HepG2 (cell line): ENCODE measurements around the gene ABO. TPM values are rescaled to one million over a fixed set of nuclear protein-coding genes. Genes with fewer than 3 reads are reported as not detected.

ENCODE experiments used
- ATAC-seq: fragments of 200-7000 bp; cut with Tn5 transposase; 3 replicates; pipeline ENCODE4 v1.9.1; 2020; ENCODE audit warnings: mild to moderate bottlenecking, moderate library complexity
- Bru-seq: library from RNA; stranded (reverse); fragments of 400-500 nt; gene quantifications from one replicate; lab custom pipeline; 2021; lab: Mats Ljungman, UMichigan
- BruChase-seq, 2 experiments: library from RNA; stranded (reverse); fragments of 400-500 nt; gene quantifications; one replicate each; lab custom pipeline; 2021; lab: Mats Ljungman, UMichigan
- BruUV-seq: library from RNA; stranded (reverse); fragments of 400-500 nt; replicated peaks from 2 replicates; lab custom pipeline; 2021; lab: Mats Ljungman, UMichigan
- CTCF ChIA-PET: fragments of 300-600 bp; formaldehyde crosslinking; extraction: SDS; loops from one replicate; lab custom pipeline; 2021; ENCODE audit warnings: low total read pairs, inconsistent platforms, low intra/inter-chr PET ratio; lab: Yijun Ruan, JAX
- POLR2A ChIA-PET: fragments of 350-600 bp; sonication (Branson Sonifier 250); formaldehyde crosslinking; loops from one replicate; lab custom pipeline; 2020; ENCODE audit warnings: antibody characterized with exemption, inconsistent platforms; lab: Yijun Ruan, JAX
- DNase-seq: peaks from one replicate; pipeline ENCODE4 v3.0.0-alpha.2; 2015; ENCODE audit warnings: low spot score
- FAIRE-seq: peaks from 3 replicates; lab custom pipeline; 2011; peaks lifted over from hg19 to GRCh38; lab: Jason Lieb, UNC
- H2AFZ ChIP-seq: one replicate; pipeline ENCODE4 v1.6.1; 2011; ENCODE audit warnings: low read length, inconsistent platforms
- H3K27ac ChIP-seq: fragments of 300-600 bp; 3 replicates; pipeline ENCODE4 v1.8.0; 2011; ENCODE audit warnings: mixed run types, mild to moderate bottlenecking, mixed read lengths, low read length, inconsistent platforms; ENCODE audit not compliant: insufficient read depth; ENCODE audit errors: extremely low read length
- H3K27me3 ChIP-seq, 2 experiments: fragments of 200-600 bp in 1 of 2; 2 replicates in 1 of 2; 3 replicates in 1 of 2; pipeline versions ENCODE4 v1.6.0 to v1.8.0; 2011; ENCODE audit warnings: low read length in 2 of 2, mild to moderate bottlenecking in 2 of 2, moderate library complexity in 2 of 2, inconsistent platforms in 1 of 2; ENCODE audit not compliant: insufficient read depth in 2 of 2, control insufficient read depth in 1 of 2
- H3K36me3 ChIP-seq, 2 experiments: fragments of 200-600 bp in 1 of 2; replicated peaks in 1 of 2; 2 replicates in 1 of 2; 3 replicates in 1 of 2; pipeline versions ENCODE4 v1.5.1 to v1.8.0; 2011; ENCODE audit warnings: low read length in 2 of 2, inconsistent platforms in 1 of 2; ENCODE audit not compliant: insufficient read depth in 2 of 2, control insufficient read depth in 1 of 2
- H3K4me1 ChIP-seq: 2 replicates; pipeline ENCODE4 v1.5.1; 2012; ENCODE audit warnings: low read length, inconsistent platforms; ENCODE audit not compliant: insufficient read depth
- H3K4me2 ChIP-seq: 2 replicates; pipeline ENCODE4 v1.6.0; 2011; ENCODE audit warnings: low read depth, low read length, inconsistent platforms
- H3K4me3 ChIP-seq, 3 experiments: fragments of 200-600 bp in 1 of 3; sonication (generic), shearing (Covaris generic) in 1 of 3; replicated peaks in 1 of 3; 2 replicates each; pipeline ENCODE4 v1.5.1; 2011 to 2016; ENCODE audit warnings: low read length in 3 of 3, inconsistent platforms in 2 of 3, low read depth in 2 of 3, mild to moderate bottlenecking in 2 of 3, control low read depth in 1 of 3, mixed read lengths in 1 of 3; ENCODE audit not compliant: insufficient read depth in 1 of 3
- H3K79me2 ChIP-seq: one replicate; pipeline ENCODE4 v1.6.1; 2011; ENCODE audit warnings: low read length, inconsistent platforms; ENCODE audit not compliant: insufficient read depth
- H3K9ac ChIP-seq: 2 replicates; pipeline ENCODE4 v1.6.0; 2011; ENCODE audit warnings: mild to moderate bottlenecking, low read depth, low read length, inconsistent platforms; ENCODE audit not compliant: insufficient read depth
- H3K9me3 ChIP-seq: 2 replicates; pipeline ENCODE4 v1.5.1; 2012; ENCODE audit warnings: mild to moderate bottlenecking, low read length
- H4K20me1 ChIP-seq: 2 replicates; pipeline ENCODE4 v1.6.0; 2011; ENCODE audit warnings: inconsistent platforms, mild to moderate bottlenecking, low read length, moderate library complexity; ENCODE audit not compliant: insufficient read depth
- MTF2 ChIP-seq: sonication (generic); formaldehyde crosslinking; IDR thresholded peaks from 2 replicates; pipeline ENCODE4 v1.5.0; 2020; ENCODE audit warnings: missing genetic modification reagents, borderline replicate concordance
- ZNF230 ChIP-seq: sonication (generic); formaldehyde crosslinking; IDR thresholded peaks from 2 replicates; pipeline ENCODE4 v1.4.0; 2020; ENCODE audit warnings: mild to moderate bottlenecking, missing genetic modification reagents
- WGBS: methylation state at CpG from one replicate; pipeline ENCODE4 v1.1.6; 2017; ENCODE audit warnings: low lambda C conversion rate; 5-methylcytosine and 5-hydroxymethylcytosine counted together
- in situ Hi-C: cut with HindIII; loops from 2 replicates; pipeline ENCODE4 v1.10.0; 2017; ENCODE audit warnings: low pct_unique_long_range_greater_than_20kb; ENCODE audit not compliant: extremely low pct_ligation_motif_present
- intact Hi-C: fragments of 100-400 bp; cut with micrococcal nuclease; formaldehyde crosslinking; loops from one replicate; pipeline ENCODE4 v1.10.0; 2022; ENCODE audit not compliant: unreplicated experiment
- long read RNA-seq, 2 experiments: library from RNA in 1 of 2; library from polyadenylated mRNA in 1 of 2; stranded (forward) in 1 of 2; unstranded in 1 of 2; transcript quantifications; one replicate each; pipeline ENCODE4 v2.0.0, GENCODE V29; 2019 to 2022
- polyA minus RNA-seq, 3 experiments: library from RNA; depleted of rRNA, polyadenylated mRNA; stranded (reverse); fragments of >200 nt; gene quantifications; 2 replicates each; pipeline ENCODE4 v1.2.3, GENCODE V29; 2011; ENCODE audit warnings: low replicate concordance in 1 of 3
- polyA plus RNA-seq, 8 experiments: library from polyadenylated mRNA; depleted of rRNA in 3 of 8; stranded (reverse) in 7 of 8; unstranded in 1 of 8; fragments of >200 nt; fragmentation: Illumina TruSeq in 4 of 8; extraction: Trizol in 4 of 8; gene quantifications; 2 replicates each; pipeline versions ENCODE4 v1.2.1 to v1.2.3, GENCODE V29; 2011 to 2016; ENCODE audit warnings: low read depth in 4 of 8, missing spikeins in 1 of 8, mixed read lengths in 1 of 8; ENCODE audit not compliant: insufficient read depth in 1 of 8
- total RNA-seq, 5 experiments: library from RNA; depleted of rRNA; stranded (reverse); fragments of >200 nt; fragmentation: Illumina TruSeq; extraction: Trizol; gene quantifications; 2 replicates each; pipeline ENCODE4 v1.2.3, GENCODE V29; 2016; ENCODE audit warnings: low read depth in 1 of 5

Gene ABO
- total RNA-seq (2016; rRNA removed; fragmentation: Illumina TruSeq; extraction: Trizol) (not detected in 2 replicates), polyA plus RNA-seq (2011; rRNA removed) (not detected in 2 replicates), polyA minus RNA-seq (2011; rRNA and poly(A)+ RNA removed; ENCODE audit: low replicate concordance) (0.26 and 1.7 TPM in 2 replicates), Bru-seq, nascent RNA (not detected), BruChase-seq, experiment 1, labeled RNA remaining after a 6-hour chase (percentile 9 among the genes with signal in this experiment), BruChase-seq, experiment 2, labeled RNA remaining after a 2-hour chase (not detected)
- not detected in 2 replicates for total RNA-seq (2016; cell fraction: cytosol; rRNA removed; fragmentation: Illumina TruSeq; extraction: Trizol; ENCODE audit: low read depth)
- 0.11 TPM in 1 of 2 replicates, not detected in the other for total RNA-seq (2016; cell fraction: insoluble cytoplasmic fraction; rRNA removed; fragmentation: Illumina TruSeq; extraction: Trizol)
- total RNA-seq (2016; cell fraction: membrane; rRNA removed; fragmentation: Illumina TruSeq; extraction: Trizol): not detected in 2 replicates
- total RNA-seq (2016; cell fraction: nucleus; rRNA removed; fragmentation: Illumina TruSeq; extraction: Trizol): not detected in 2 replicates
- not detected in 2 replicates for polyA plus RNA-seq (2011; cell fraction: cytosol; rRNA removed)
- polyA plus RNA-seq (2011; cell fraction: nucleus; rRNA removed): not detected in 2 replicates
- not detected in 2 replicates for polyA plus RNA-seq (2012)
- polyA plus RNA-seq (2016; cell fraction: cytosol; fragmentation: Illumina TruSeq; extraction: Trizol; ENCODE audit: low read depth): not detected in 2 replicates
- 0.10 TPM in 2 replicates for polyA plus RNA-seq (2016; cell fraction: insoluble cytoplasmic fraction; fragmentation: Illumina TruSeq; extraction: Trizol; ENCODE audit: low read depth)
- polyA plus RNA-seq (2016; cell fraction: membrane; fragmentation: Illumina TruSeq; extraction: Trizol; ENCODE audit: low read depth): not detected in 2 replicates
- polyA plus RNA-seq (2016; cell fraction: nucleus; fragmentation: Illumina TruSeq; extraction: Trizol; ENCODE audit: insufficient read depth, low read depth): 0.18 and 0.21 TPM in 2 replicates
- not detected in 2 replicates for polyA minus RNA-seq (2011; cell fraction: cytosol; rRNA and poly(A)+ RNA removed)
- polyA minus RNA-seq (2011; cell fraction: nucleus; rRNA and poly(A)+ RNA removed): not detected in 2 replicates
- long read RNA-seq, experiment 1: 0 reads
- long read RNA-seq, experiment 2: 0 reads

DNA sequence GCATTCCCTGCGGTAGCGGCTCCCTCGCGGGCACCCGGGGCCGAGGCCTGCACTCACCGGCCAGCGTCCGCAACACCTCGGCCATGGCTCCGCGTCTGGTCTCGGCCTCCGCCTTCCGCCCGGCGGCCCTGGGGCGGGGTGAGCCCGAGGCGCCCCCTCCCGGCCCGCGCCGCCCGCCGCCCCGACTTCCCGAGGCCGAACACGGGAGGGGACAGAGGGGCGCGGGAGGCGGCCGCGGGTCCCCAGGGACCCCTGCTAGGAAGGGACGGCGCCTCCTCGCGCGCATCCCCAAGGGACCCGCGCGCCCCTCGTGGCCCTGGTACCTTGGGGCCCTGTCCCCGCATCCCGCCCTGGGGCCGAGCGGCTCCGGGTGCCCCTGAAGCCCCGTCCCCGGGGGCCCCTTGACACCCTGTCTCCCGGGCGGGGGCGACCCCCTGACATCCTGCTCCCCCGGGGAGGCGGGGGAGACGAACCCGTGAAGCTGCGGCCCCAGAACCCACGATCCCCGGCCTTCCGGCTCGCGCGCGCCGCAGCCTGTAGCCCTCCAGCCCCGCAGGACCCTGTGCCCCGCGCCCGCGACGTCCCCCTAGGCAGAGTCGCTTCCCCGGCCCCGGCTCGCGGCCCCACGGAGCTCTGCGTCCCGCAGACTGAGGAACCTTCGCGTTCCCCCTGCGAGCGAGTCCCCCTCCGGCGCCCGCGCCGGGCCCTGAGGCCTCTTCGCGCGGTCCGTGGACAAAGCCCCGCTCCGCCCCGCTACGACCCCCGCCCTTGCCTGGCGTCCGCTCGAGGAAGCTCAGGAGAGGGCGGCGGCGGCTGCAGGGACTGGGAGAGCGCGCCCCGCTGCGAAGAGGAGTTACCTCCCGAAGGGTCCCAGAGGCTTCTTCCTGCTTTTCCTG is at the start of gene ABO:
TSS of gene ABO (minus strand) at position 97 of the 896 bp plus-strand sequence.
- H3K27ac ChIP-seq: no peak within 1 kb of the TSS

More for the DNA sequence above, at the start of gene ABO:
- TF ChIP-seq ZNF230: no peak
- 0 out of 2 replicates have a peak, but pooled peaks have one; percentile 34 for TF ChIP-seq MTF2 (CRISPR knock-in tag)
- TF ChIP-seq, all 625 proteins: peak for 1
- Histone ChIP-seq H3K36me3 (no peaks in the 10 kb centered on the region), H3K4me1 (peaks cover 5% of the 10 kb centered on the region), H3K4me3 (no peak within 1 kb of the TSS), H3K4me2 (no peak within 1 kb of the TSS), H2AFZ (no peak within 1 kb of the TSS), H3K27me3 (peaks cover 0 to 28% of the 10 kb centered on the region in 2 experiments; a peak in 3 of 5 replicates), H3K79me2 (no peaks in the 10 kb centered on the region), H3K9ac (no peak within 1 kb of the TSS), H3K9me3 (no peaks in the 10 kb centered on the region), H4K20me1 (no peaks in the 10 kb centered on the region)
- no peak for FAIRE-seq
- ChIA-PET CTCF (no interaction called here), POLR2A (no interaction called here)
- ATAC-seq: 0 out of 3 replicates have a peak, but pooled peaks have one; percentile 35
- intact Hi-C loops (no loop called here), in situ Hi-C loops (no loop called here)
- BruUV-seq: no TSS peak
- 82% methylated on average over 11 of the region's 110 CpGs for WGBS
- no peak for DNase-seq
